IMR-90 (cell line): ENCODE results near the gene ARSJ. TPM values are rescaled to one million over a fixed set of nuclear protein-coding genes. Genes with fewer than 3 reads are reported as not detected.

Experiments
- ATAC-seq: fragments of 200-7000 bp; cut with Tn5 transposase; 2 replicates; pipeline ENCODE4 v1.9.1; 2020; ENCODE audit warnings: low read depth, mild to moderate bottlenecking, moderate library complexity
- Bru-seq: library from RNA; stranded (reverse); fragments of 400-500 nt; gene quantifications from one replicate; lab custom pipeline; 2021; lab: Mats Ljungman, UMichigan
- BruChase-seq, 2 experiments: library from RNA; stranded (reverse); fragments of 400-500 nt; gene quantifications; one replicate each; lab custom pipeline; 2021; lab: Mats Ljungman, UMichigan
- BruUV-seq: library from RNA; stranded (reverse); fragments of 400-500 nt; replicated peaks from 2 replicates; lab custom pipeline; 2021; lab: Mats Ljungman, UMichigan
- CTCF ChIA-PET: fragments of 300-600 bp; formaldehyde crosslinking; extraction: SDS; loops from one replicate; lab custom pipeline; 2021; ENCODE audit warnings: antibody characterized with exemption; lab: Yijun Ruan, JAX
- POLR2A ChIA-PET: fragments of 300-600 bp; sonication (Branson Sonifier 250); formaldehyde crosslinking; loops from one replicate; lab custom pipeline; 2022; ENCODE audit warnings: antibody characterized with exemption; ENCODE audit not compliant: unreplicated experiment; lab: Charles Lee
- DNase-seq: peaks from one replicate; pipeline ENCODE4 v3.0.0; 2013
- H2AFZ ChIP-seq: replicated peaks from 2 replicates; pipeline ENCODE3; 2013; ENCODE audit warnings: low read length, mild to moderate bottlenecking; ENCODE audit not compliant: poor library complexity
- H2AK5ac ChIP-seq: 2 replicates; pipeline ENCODE4 v1.6.1; 2013; ENCODE audit warnings: low read depth, low read length, inconsistent platforms
- H2AK9ac ChIP-seq: replicated peaks from 2 replicates; pipeline ENCODE3; 2013; ENCODE audit warnings: mild to moderate bottlenecking, low read depth, low read length, moderate library complexity; ENCODE audit not compliant: poor library complexity
- H2BK120ac ChIP-seq: 2 replicates; pipeline ENCODE4 v1.6.1; 2013; ENCODE audit warnings: low read depth, low read length, inconsistent platforms
- H2BK15ac ChIP-seq: 3 replicates; pipeline ENCODE4 v1.6.1; 2013; ENCODE audit warnings: low read depth, low read length, inconsistent platforms
- H2BK20ac ChIP-seq: 2 replicates; pipeline ENCODE4 v1.6.1; 2013; ENCODE audit warnings: low read depth, mild to moderate bottlenecking, inconsistent platforms, low read length, moderate library complexity
- H2BK5ac ChIP-seq: 2 replicates; pipeline ENCODE4 v1.6.1; 2013; ENCODE audit warnings: mild to moderate bottlenecking, low read depth, low read length, inconsistent platforms; ENCODE audit not compliant: poor library complexity, severe bottlenecking
- H3K14ac ChIP-seq: replicated peaks from 2 replicates; pipeline ENCODE4 v1.6.1; 2013; ENCODE audit warnings: low read depth, low read length, inconsistent platforms
- H3K18ac ChIP-seq: 2 replicates; pipeline ENCODE4 v1.6.1; 2013; ENCODE audit warnings: low read depth, low read length, control low read depth
- H3K23ac ChIP-seq: 2 replicates; pipeline ENCODE4 v1.6.1; 2013; ENCODE audit warnings: low read depth, low read length, inconsistent platforms
- H3K27ac ChIP-seq: 2 replicates; pipeline ENCODE4 v1.5.1; 2013; ENCODE audit warnings: mild to moderate bottlenecking, control low read depth, low read length; ENCODE audit not compliant: insufficient read depth
- H3K27me3 ChIP-seq: 2 replicates; pipeline ENCODE4 v1.6.1; 2013; ENCODE audit warnings: low read length; ENCODE audit not compliant: control insufficient read depth, insufficient read depth
- H3K36me3 ChIP-seq: 2 replicates; pipeline ENCODE4 v1.6.1; 2013; ENCODE audit warnings: low read length, mixed read lengths; ENCODE audit not compliant: control insufficient read depth, insufficient read depth
- H3K4ac ChIP-seq: 2 replicates; pipeline ENCODE4 v1.6.1; 2013; ENCODE audit warnings: low read depth, low read length, inconsistent platforms
- H3K4me1 ChIP-seq: 2 replicates; pipeline ENCODE4 v1.6.1; 2013; ENCODE audit warnings: low read length, mixed read lengths; ENCODE audit not compliant: control insufficient read depth, insufficient read depth
- H3K4me2 ChIP-seq: 2 replicates; pipeline ENCODE4 v1.6.1; 2013; ENCODE audit warnings: low read depth, mild to moderate bottlenecking, control low read depth, low read length, moderate library complexity
- H3K4me3 ChIP-seq: 2 replicates; pipeline ENCODE4 v1.5.1; 2013; ENCODE audit warnings: low read depth, mild to moderate bottlenecking, control low read depth, low read length, moderate library complexity; ENCODE audit not compliant: insufficient read depth
- H3K56ac ChIP-seq: 2 replicates; pipeline ENCODE4 v1.6.1; 2013; ENCODE audit warnings: low read length, inconsistent platforms; ENCODE audit not compliant: insufficient read depth; ENCODE audit errors: extremely low read depth
- H3K79me1 ChIP-seq, 2 experiments: 2 replicates each; pipeline ENCODE4 v1.6.1; 2013; ENCODE audit warnings: low read length in 2 of 2, inconsistent platforms in 1 of 2, low read depth in 1 of 2
- H3K9ac ChIP-seq: 2 replicates; pipeline ENCODE4 v1.6.1; 2013; ENCODE audit warnings: low read depth, low read length, control low read depth
- H3K9me1 ChIP-seq: 2 replicates; pipeline ENCODE4 v1.6.1; 2013; ENCODE audit warnings: low read length, inconsistent platforms; ENCODE audit not compliant: insufficient read depth
- H3K9me3 ChIP-seq: 2 replicates; pipeline ENCODE4 v1.6.1; 2013; ENCODE audit warnings: low read length; ENCODE audit not compliant: control insufficient read depth, insufficient read depth
- H4K20me1 ChIP-seq: 2 replicates; pipeline ENCODE4 v1.6.1; 2013; ENCODE audit warnings: low read length, inconsistent platforms; ENCODE audit not compliant: insufficient read depth
- H4K5ac ChIP-seq: 2 replicates; pipeline ENCODE4 v1.6.1; 2013; ENCODE audit warnings: mild to moderate bottlenecking, low read depth, low read length, control low read depth
- H4K8ac ChIP-seq, 2 experiments: 2 replicates each; pipeline ENCODE4 v1.6.1; 2013; ENCODE audit warnings: low read depth in 2 of 2, low read length in 2 of 2, control low read depth in 1 of 2, inconsistent platforms in 1 of 2
- H4K91ac ChIP-seq: 2 replicates; pipeline ENCODE4 v1.6.1; 2013; ENCODE audit warnings: low read depth, low read length, inconsistent platforms; ENCODE audit not compliant: insufficient read depth
- CHD1 ChIP-seq: IDR thresholded peaks from 2 replicates; pipeline ENCODE4 v1.6.1; 2012; ENCODE audit warnings: low read depth, low read length, improper control_type of control experiment
- ELK1 ChIP-seq: fragments of 150-350 bp; IDR thresholded peaks from 2 replicates; pipeline ENCODE4 v1.6.1; 2016; ENCODE audit warnings: low read depth, mild to moderate bottlenecking, low read length, moderate library complexity, borderline replicate concordance
- FOS ChIP-seq: fragments of 150-350 bp; IDR thresholded peaks from 2 replicates; pipeline ENCODE4 v1.6.1; 2016; ENCODE audit warnings: low read depth, low read length
- MAFK ChIP-seq: IDR thresholded peaks from 2 replicates; pipeline ENCODE4 v1.6.1; 2012; ENCODE audit warnings: low read depth, low read length, improper control_type of control experiment
- MAZ ChIP-seq: IDR thresholded peaks from 2 replicates; pipeline ENCODE4 v1.6.1; 2012; ENCODE audit warnings: low read depth, mild to moderate bottlenecking, low read length, improper control_type of control experiment, moderate library complexity, borderline replicate concordance
- MXI1 ChIP-seq: IDR thresholded peaks from 2 replicates; pipeline ENCODE4 v1.6.1; 2012; ENCODE audit warnings: low read depth, mild to moderate bottlenecking, low read length, moderate library complexity, borderline replicate concordance
- POLR2A ChIP-seq: IDR thresholded peaks from 2 replicates; pipeline ENCODE4 v1.6.1; 2012; ENCODE audit warnings: mild to moderate bottlenecking, low read depth, low read length
- RAD21 ChIP-seq: IDR thresholded peaks from 2 replicates; pipeline ENCODE4 v1.6.1; 2012; ENCODE audit warnings: low read length, improper control_type of control experiment
- RCOR1 ChIP-seq: IDR thresholded peaks from 2 replicates; pipeline ENCODE4 v1.6.1; 2012; ENCODE audit warnings: mild to moderate bottlenecking, low read length, improper control_type of control experiment; ENCODE audit not compliant: insufficient replicate concordance
- SMC3 ChIP-seq: fragments of 150-350 bp; IDR thresholded peaks from 2 replicates; pipeline ENCODE4 v1.6.1; 2016; ENCODE audit warnings: low read depth, mild to moderate bottlenecking, antibody characterized with exemption, low read length, moderate library complexity
- WGBS, 2 experiments: methylation state at CpG; one replicate each; pipeline versions ENCODE4 v1.1.5 to v1.1.7; 2013; ENCODE audit warnings: missing lambda C conversion rate in 2 of 2; ENCODE audit not compliant: insufficient read length in 1 of 2; ENCODE audit errors: extremely low coverage in 2 of 2; 5-methylcytosine and 5-hydroxymethylcytosine counted together
- dilution Hi-C: fragments of 300-500 bp; cut with HindIII; formaldehyde crosslinking; loops from one replicate; pipeline ENCODE4 v1.14.3; 2018; ENCODE audit warnings: low sequenced_read_pairs; ENCODE audit not compliant: unreplicated experiment
- in situ Hi-C: fragments of 300-500 bp; cut with MboI; formaldehyde crosslinking; loops from 3 replicates; pipeline ENCODE4 v1.14.3; 2019; ENCODE audit warnings: low sequenced_read_pairs, inconsistent platforms, mixed read lengths
- intact Hi-C: fragments of 100-400 bp; cut with micrococcal nuclease; formaldehyde crosslinking; loops from 2 replicates; pipeline ENCODE4 v1.10.0; 2022
- long read RNA-seq: library from polyadenylated mRNA; unstranded; transcript quantifications from one replicate; pipeline ENCODE4 v2.0.0, GENCODE V29; 2021; ENCODE audit not compliant: unreplicated experiment
- polyA plus RNA-seq, 3 experiments: library from polyadenylated mRNA; depleted of rRNA; stranded (reverse); fragments of >200 nt; gene quantifications; 2 replicates each; pipeline ENCODE4 v1.2.3, GENCODE V29; 2012; ENCODE audit warnings: low replicate concordance in 1 of 3
- total RNA-seq: library from RNA; depleted of rRNA; stranded (reverse); fragments of >200 nt; gene quantifications from 2 replicates; pipeline ENCODE4 v1.2.3, GENCODE V29; 2012; rRNA removed
- TF ChIP-seq, protein P1 (sequence below): conservative IDR thresholded peaks from 2 replicates; pipeline ENCODE4 v1.5.1; 2012; ENCODE audit warnings: mild to moderate bottlenecking, low read depth, low read length, improper control_type of control experiment

The ARSJ gene
- total RNA-seq (126 and 143 TPM in 2 replicates), polyA plus RNA-seq (2012; rRNA removed) (47.7 and 49.0 TPM in 2 replicates), Bru-seq, nascent RNA (percentile 99 among the genes with signal in this experiment), BruChase-seq, experiment 1, labeled RNA remaining after a 6-hour chase (percentile 87 among the genes with signal in this experiment), BruChase-seq, experiment 2, labeled RNA remaining after a 2-hour chase (percentile 94 among the genes with signal in this experiment)
- polyA plus RNA-seq (2012; cell fraction: cytosol; rRNA removed): 24.2 and 47.1 TPM in 2 replicates
- polyA plus RNA-seq (2012; cell fraction: nucleus; rRNA removed; ENCODE audit: low replicate concordance): 18.5 and 55.6 TPM in 2 replicates
- long read RNA-seq, full-length matches to known transcripts: 87 of 180 reads
- long read RNA-seq, partial matches to known transcripts: 18 of 180 reads
- long read RNA-seq, other reads (novel, unspliced or antisense): 75 of 180 reads

GRCh38 chr4:113979148-113979904 is at the start of gene ARSJ:
TSS of gene ARSJ (minus strand) at chr4:113979647. CDS start at chr4:113978834, 813 bp downstream.
- peaks cover 5 to 12% of the 10 kb centered on the region in 2 experiments; a peak in 3 of 4 replicates for H3K79me1 ChIP-seq
- H3K56ac ChIP-seq: peak within 1 kb of the TSS; percentile 96
- H3K9ac ChIP-seq: peak within 1 kb of the TSS; percentile 99
- H3K4ac ChIP-seq: peak within 1 kb of the TSS; percentile 96
- peak within 1 kb of the TSS; percentile 86 to 94 for H4K8ac ChIP-seq
- peak within 1 kb of the TSS; percentile 57 for H2BK15ac ChIP-seq
- in situ Hi-C loops (loop anchor here (5.0 kb wide), 1 partner anchor 403 kb away; no protein-coding TSS in a partner anchor), dilution Hi-C loops (no loop called here), intact Hi-C loops (loop anchor here (5.0 kb wide), 4 partner anchors 62 to 587 kb away; no protein-coding TSS in a partner anchor)
- H4K91ac ChIP-seq: peak within 1 kb of the TSS; percentile 96
- peak within 1 kb of the TSS; percentile 84 for H2AK5ac ChIP-seq
- H4K20me1 ChIP-seq: no peaks in the 10 kb centered on the region; the same call in 1 of the 2 replicates
- H3K4me1 ChIP-seq: peaks cover 8% of the 10 kb centered on the region
- H2BK120ac ChIP-seq: peak within 1 kb of the TSS; percentile 94
- ATAC-seq (peak; percentile 71), DNase-seq (peak; percentile 88)
- peak within 1 kb of the TSS; percentile 96 for H2BK5ac ChIP-seq
- H2BK20ac ChIP-seq: peak within 1 kb of the TSS; percentile 54
- ChIA-PET CTCF (interaction anchor here (0.6 to 1.3 kb wide), 5 partner anchors 22 to 399 kb away, joined by 3 to 6 read pairs (median 3); no protein-coding TSS in a partner anchor), POLR2A (interaction anchor here (0.5 to 1.2 kb wide), 4 partner anchors 8 to 884 kb away, joined by 3 to 6 read pairs (median 4); no protein-coding TSS in a partner anchor)
- H3K14ac ChIP-seq: peak within 1 kb of the TSS; percentile 98
- peak within 1 kb of the TSS; percentile 92 for H3K4me2 ChIP-seq
- peak within 1 kb of the TSS; percentile 89 for H3K18ac ChIP-seq
- no TSS peak for BruUV-seq
- no peaks in the 10 kb centered on the region for H3K27me3 ChIP-seq
- 0% methylated on average over 18 of the region's 50 CpGs; no CpG with 5 or more reads in 1 of the 2 experiments for WGBS, 2 experiments
- peak within 1 kb of the TSS; percentile 99 for H3K23ac ChIP-seq
- peak within 1 kb of the TSS; percentile 73 for H3K4me3 ChIP-seq
- no peaks in the 10 kb centered on the region for H3K36me3 ChIP-seq
- peak within 1 kb of the TSS; percentile 96 for H2AK9ac ChIP-seq
- peaks cover 4% of the 10 kb centered on the region; the same call in 1 of the 2 replicates for H3K9me1 ChIP-seq
- H3K9me3 ChIP-seq: no peaks in the 10 kb centered on the region
- peak within 1 kb of the TSS; percentile 85 for H4K5ac ChIP-seq
- peak within 1 kb of the TSS; percentile 98 for H3K27ac ChIP-seq
- H2AFZ ChIP-seq: peak within 1 kb of the TSS; percentile 92
- TF ChIP-seq MXI1 (0 out of 2 replicates have a peak, but pooled peaks have one; percentile 10), POLR2A (peak; percentile 74; the same call in 1 of the 2 replicates), MAFK (no peak), RAD21 (peak; percentile 1; the same call in 1 of the 2 replicates), ELK1 (no peak), CHD1 (peak; percentile 32; the same call in 1 of the 2 replicates), RCOR1 (no peak), SMC3 (peak; percentile 12; the same call in 1 of the 2 replicates), FOS (no peak), MAZ (0 out of 2 replicates have a peak, but pooled peaks have one; percentile 11)
- TF ChIP-seq, protein P1, sequence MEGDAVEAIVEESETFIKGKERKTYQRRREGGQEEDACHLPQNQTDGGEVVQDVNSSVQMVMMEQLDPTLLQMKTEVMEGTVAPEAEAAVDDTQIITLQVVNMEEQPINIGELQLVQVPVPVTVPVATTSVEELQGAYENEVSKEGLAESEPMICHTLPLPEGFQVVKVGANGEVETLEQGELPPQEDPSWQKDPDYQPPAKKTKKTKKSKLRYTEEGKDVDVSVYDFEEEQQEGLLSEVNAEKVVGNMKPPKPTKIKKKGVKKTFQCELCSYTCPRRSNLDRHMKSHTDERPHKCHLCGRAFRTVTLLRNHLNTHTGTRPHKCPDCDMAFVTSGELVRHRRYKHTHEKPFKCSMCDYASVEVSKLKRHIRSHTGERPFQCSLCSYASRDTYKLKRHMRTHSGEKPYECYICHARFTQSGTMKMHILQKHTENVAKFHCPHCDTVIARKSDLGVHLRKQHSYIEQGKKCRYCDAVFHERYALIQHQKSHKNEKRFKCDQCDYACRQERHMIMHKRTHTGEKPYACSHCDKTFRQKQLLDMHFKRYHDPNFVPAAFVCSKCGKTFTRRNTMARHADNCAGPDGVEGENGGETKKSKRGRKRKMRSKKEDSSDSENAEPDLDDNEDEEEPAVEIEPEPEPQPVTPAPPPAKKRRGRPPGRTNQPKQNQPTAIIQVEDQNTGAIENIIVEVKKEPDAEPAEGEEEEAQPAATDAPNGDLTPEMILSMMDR: 0 out of 2 replicates have a peak, but pooled peaks have one; percentile 18
